GM12891 (cell line): Measurements from ENCODE around the gene TFIP11.

Experiments used
- PAX5 ChIP-seq: IDR thresholded peaks from 2 replicates; pipeline ENCODE4 v1.6.1; 2011; ENCODE audit warnings: low read length, moderate library complexity, mild to moderate bottlenecking; ENCODE audit not compliant: insufficient read depth, severe bottlenecking
- POLR2A ChIP-seq: IDR thresholded peaks from 2 replicates; pipeline ENCODE4 v1.6.1; 2011; ENCODE audit warnings: low read depth, low read length, control low read depth
- POLR2AphosphoS5 ChIP-seq: IDR thresholded peaks from 2 replicates; pipeline ENCODE4 v1.6.1; 2011; ENCODE audit warnings: low read depth, low read length, control low read depth
- POU2F2 ChIP-seq: IDR thresholded peaks from 2 replicates; pipeline ENCODE4 v1.6.1; 2011; ENCODE audit warnings: low read depth, mild to moderate bottlenecking, control low read depth, low read length, moderate library complexity
- TAF1 ChIP-seq: IDR thresholded peaks from 2 replicates; pipeline ENCODE4 v1.6.1; 2011; ENCODE audit warnings: low read depth, low read length, control low read depth

DNA sequence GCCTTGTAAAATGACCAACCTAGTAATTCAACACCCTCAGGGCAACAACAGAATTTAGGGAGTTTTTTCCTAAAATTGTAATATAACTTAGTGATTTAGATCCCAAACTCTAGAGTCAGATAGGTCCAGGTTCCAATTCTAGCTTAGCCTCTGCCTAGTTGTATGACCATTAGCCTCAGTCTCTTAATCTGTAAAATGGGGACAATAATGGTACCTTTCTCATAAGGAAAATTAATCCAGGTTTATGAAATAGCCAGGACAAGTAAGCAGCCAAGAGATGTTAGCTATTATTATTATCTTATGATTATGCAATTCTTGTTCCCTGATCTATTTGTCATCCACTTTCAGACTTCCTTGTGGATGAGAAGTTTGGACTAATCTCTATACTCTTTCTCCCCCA lies 4.1 kb downstream of the TFIP11 start:
- no peak for TF ChIP-seq POLR2AphosphoS5
- no peak for TF ChIP-seq TAF1
- TF ChIP-seq POLR2A = no peak
- TF ChIP-seq POU2F2 = no peak
- no peak for TF ChIP-seq PAX5
